GM19467 (cell line): Measurements from ENCODE around the gene NPR2.

Experiments
- ATAC-seq: cut with Tn5 transposase; IDR thresholded peaks from one replicate; pipeline ENCODE4 v1.9.1; 2021; ENCODE audit warnings: mild to moderate bottlenecking, moderate library complexity; ENCODE audit not compliant: unreplicated experiment

Gene NPR2

GRCh38 chr9:35798658-35799374, 7.4 kb downstream of the NPR2 start:
- ATAC-seq: no peak

- ATAC-seq: no peak
These were observed 9.1 kb downstream of the NPR2 start for GRCh38 chr9:35800530-35800929.

GRCh38 chr9:35801328-35802128, 10.1 kb downstream of the NPR2 start:
- no peak for ATAC-seq

GRCh38 chr9:35806101-35806500, 14.7 kb downstream of the NPR2 start:
- ATAC-seq: no peak

- ATAC-seq: no peak
These were observed 17.0 kb downstream of the NPR2 start for GRCh38 chr9:35808433-35808832.

GRCh38 chr9:35810122-35810521, 18.7 kb downstream of the NPR2 start:
- no peak for ATAC-seq

GRCh38 chr9:35811381-35812024, 20.1 kb downstream of the NPR2 start:
- no peak for ATAC-seq

GRCh38 chr9:35812025-35812602, 20.7 kb downstream of the NPR2 start, which contains the start of gene SPAG8:
TSS of gene SPAG8 (minus strand) at chr9:35812262. CDS start at chr9:35812147, 115 bp downstream.
- ATAC-seq: peak; percentile 52

- ATAC-seq: no peak
These were observed 22.2 kb downstream of the NPR2 start for GRCh38 chr9:35813434-35814105.

GRCh38 chr9:35814106-35814840, 22.9 kb downstream of the NPR2 start:
- ATAC-seq: peak; percentile 28

GRCh38 chr9:35814841-35815543, 23.6 kb downstream of the NPR2 start, which contains the start of gene HINT2:
TSS of gene HINT2 (minus strand) at chr9:35815042. CDS start at chr9:35814979, 63 bp downstream.
- ATAC-seq: peak; percentile 70

GRCh38 chr9:35816708-35817107, 25.3 kb downstream of the NPR2 start:
- no peak for ATAC-seq

- no peak for ATAC-seq
These were observed 26.9 kb downstream of the NPR2 start for GRCh38 chr9:35818341-35818740.

GRCh38 chr9:35820076-35820475, 28.7 kb downstream of the NPR2 start:
- no peak for ATAC-seq

GRCh38 chr9:35822926-35823325, 31.5 kb downstream of the NPR2 start:
- no peak for ATAC-seq

- peak; percentile 47 for ATAC-seq
These were observed 34.8 kb downstream of the NPR2 start for GRCh38 chr9:35826071-35826701.

- no peak for ATAC-seq
These were observed 36.1 kb downstream of the NPR2 start for GRCh38 chr9:35827486-35827885.

GRCh38 chr9:35828716-35829083, 37.3 kb downstream of the NPR2 start, which contains the start of gene FAM221B:
TSS of gene FAM221B (minus strand) at chr9:35828732. CDS start at chr9:35826161, 2,571 bp downstream.
- no peak for ATAC-seq
